Esophagus muscularis mucosa (tissue), 4 donors: Measurements from ENCODE around the gene GAGE12J. TPM values are rescaled to one million over a fixed set of nuclear protein-coding genes. Genes with fewer than 3 reads are reported as not detected.
"Not testable (repeated sequence)": the region's sequence is repeated elsewhere in the genome, so short reads cannot be mapped to it uniquely, and the experiment has no call there.

ENCODE experiments used
- DNase-seq: peaks from one replicate; pipeline ENCODE4 v3.0.0-alpha.2; 2017; ENCODE audit errors: extremely low spot score
- H3K27ac ChIP-seq, 4 donors: fragments of 200-600 bp; sonication (generic); replicated peaks in 1 of 4; 1 replicate in 3 of 4; 2 replicates in 1 of 4; pipeline ENCODE4 v1.5.1; 2016 to 2019; ENCODE audit warnings: mild to moderate bottlenecking in 1 of 4
- H3K27me3 ChIP-seq, 4 donors: fragments of 200-600 bp; sonication (generic); one replicate each; pipeline versions ENCODE4 v1.5.1 to v1.6.0; 2016 to 2019
- H3K36me3 ChIP-seq, 4 donors: fragments of 200-600 bp; sonication (generic); one replicate each; pipeline ENCODE4 v1.5.1; 2016 to 2019
- H3K4me1 ChIP-seq, 4 donors: fragments of 200-600 bp; sonication (generic); one replicate each; pipeline ENCODE4 v1.5.1; 2016 to 2019
- H3K4me3 ChIP-seq, 4 donors: fragments of 200-600 bp; sonication (generic); 1 replicate in 2 of 4; 2 replicates in 2 of 4; pipeline ENCODE4 v1.5.1; 2016 to 2019; ENCODE audit warnings: mild to moderate bottlenecking in 4 of 4, moderate library complexity in 1 of 4
- H3K9me3 ChIP-seq, 4 donors: fragments of 200-600 bp; sonication (generic); 1 replicate in 3 of 4; 2 replicates in 1 of 4; pipeline ENCODE4 v1.5.1; 2016 to 2019
- EP300 ChIP-seq: sonication (generic); formaldehyde crosslinking; IDR thresholded peaks from one replicate; pipeline ENCODE4 v1.6.1; 2017; ENCODE audit warnings: antibody characterized with exemption
- POLR2A ChIP-seq: fragments of 450-650 bp; IDR thresholded peaks from one replicate; pipeline ENCODE4 v1.6.1; 2017; ENCODE audit warnings: antibody characterized with exemption, moderate library complexity, mild to moderate bottlenecking, low read depth
- POLR2AphosphoS5 ChIP-seq, 2 donors: sonication (generic); formaldehyde crosslinking; IDR thresholded peaks; one replicate each; pipeline ENCODE4 v1.6.1; 2017; ENCODE audit warnings: antibody characterized with exemption in 2 of 2
- WGBS: methylation state at CpG from one replicate; pipeline ENCODE4 v1.1.5; 2018; 5-methylcytosine and 5-hydroxymethylcytosine counted together
- intact Hi-C: fragments of 100-400 bp; cut with DNase I; formaldehyde crosslinking; loops from one replicate; pipeline ENCODE4 v1.15.1; 2023
- total RNA-seq, 4 donors: library from RNA; depleted of rRNA; stranded (reverse); fragments of >200 nt; gene quantifications; one replicate each; pipeline versions ENCODE4 v1.1.0 to v1.2.1, GENCODE V29; 2016
- TF ChIP-seq, protein P1 (sequence below), 3 experiments: fragments of 200-600 bp in 2 of 3; fragments of 450-650 bp in 1 of 3; sonication (generic) in 2 of 3; IDR thresholded peaks; one replicate each; pipeline ENCODE4 v1.5.1; 2017 to 2019; ENCODE audit warnings: antibody characterized with exemption in 3 of 3, mild to moderate bottlenecking in 2 of 3, moderate library complexity in 1 of 3

Gene GAGE12J
- total RNA-seq, 4 donors from 2014 or later, result not detected

DNA sequence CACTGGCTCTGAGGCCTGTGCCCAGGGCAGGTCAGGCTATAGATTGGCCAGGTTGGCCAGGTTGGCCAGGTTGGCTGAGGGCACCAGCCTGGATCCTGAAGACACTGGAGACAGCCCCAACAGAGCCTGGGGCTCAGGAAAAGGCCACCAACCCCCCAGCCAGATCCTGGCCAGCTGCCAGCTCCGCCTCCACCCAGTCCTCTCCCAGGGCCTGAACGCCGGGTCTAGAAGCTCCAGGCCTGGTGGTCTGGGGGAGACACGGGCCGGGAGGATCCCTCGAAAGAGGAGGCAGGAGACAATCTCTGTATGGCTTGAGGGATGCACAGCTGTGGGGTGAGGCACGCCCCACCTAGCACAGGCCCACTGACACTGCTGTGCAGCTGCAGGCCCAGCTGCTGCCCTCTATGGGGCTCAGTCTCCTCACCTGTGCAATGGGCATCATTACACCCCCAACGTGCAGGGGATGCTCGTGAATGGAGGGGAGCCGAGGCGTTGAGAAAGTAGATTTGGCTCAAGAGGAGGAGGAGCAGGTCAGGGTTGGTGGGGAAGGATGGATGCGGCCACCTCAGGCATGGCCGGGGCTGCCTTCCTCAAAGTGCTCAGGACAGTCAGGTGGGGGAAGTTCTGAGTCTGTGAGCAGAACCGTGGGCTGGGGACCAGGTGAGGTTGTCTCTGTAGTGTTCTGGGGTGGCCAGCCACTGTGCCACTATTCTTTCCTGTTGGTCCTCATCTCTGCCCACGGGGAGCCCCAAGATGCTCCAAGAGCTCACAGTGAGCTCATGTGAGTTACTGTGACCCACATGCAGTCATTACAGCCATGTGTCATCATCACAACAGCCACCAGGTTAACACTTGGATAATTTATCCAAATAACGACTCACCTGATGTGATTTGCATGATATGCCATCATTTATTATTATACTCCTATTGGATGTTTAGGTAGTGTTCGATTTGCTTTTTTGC lies 29.2 kb upstream of the GAGE12J start:
- no peak for DNase-seq
- intact Hi-C loops, result no loop called here
- TF ChIP-seq, protein P1, sequence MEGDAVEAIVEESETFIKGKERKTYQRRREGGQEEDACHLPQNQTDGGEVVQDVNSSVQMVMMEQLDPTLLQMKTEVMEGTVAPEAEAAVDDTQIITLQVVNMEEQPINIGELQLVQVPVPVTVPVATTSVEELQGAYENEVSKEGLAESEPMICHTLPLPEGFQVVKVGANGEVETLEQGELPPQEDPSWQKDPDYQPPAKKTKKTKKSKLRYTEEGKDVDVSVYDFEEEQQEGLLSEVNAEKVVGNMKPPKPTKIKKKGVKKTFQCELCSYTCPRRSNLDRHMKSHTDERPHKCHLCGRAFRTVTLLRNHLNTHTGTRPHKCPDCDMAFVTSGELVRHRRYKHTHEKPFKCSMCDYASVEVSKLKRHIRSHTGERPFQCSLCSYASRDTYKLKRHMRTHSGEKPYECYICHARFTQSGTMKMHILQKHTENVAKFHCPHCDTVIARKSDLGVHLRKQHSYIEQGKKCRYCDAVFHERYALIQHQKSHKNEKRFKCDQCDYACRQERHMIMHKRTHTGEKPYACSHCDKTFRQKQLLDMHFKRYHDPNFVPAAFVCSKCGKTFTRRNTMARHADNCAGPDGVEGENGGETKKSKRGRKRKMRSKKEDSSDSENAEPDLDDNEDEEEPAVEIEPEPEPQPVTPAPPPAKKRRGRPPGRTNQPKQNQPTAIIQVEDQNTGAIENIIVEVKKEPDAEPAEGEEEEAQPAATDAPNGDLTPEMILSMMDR (IDR thresholded peaks at IDR 0.05), result no peak
- no peak for TF ChIP-seq EP300
- TF ChIP-seq POLR2AphosphoS5 (IDR thresholded peaks at IDR 0.05), result no peak
- TF ChIP-seq POLR2A, result no peak
- Histone ChIP-seq H3K36me3 (no peaks in the 10 kb centered on the region), H3K9me3 (no peaks in the 10 kb centered on the region), H3K4me3 (no peak overlapping the region), H3K27ac (no peak overlapping the region), H3K4me1 (peaks cover 5 to 10% (median 7%) of the 10 kb centered on the region in 4 donors), H3K27me3 (peaks cover 0 to 3% (median 0%) of the 10 kb centered on the region in 4 donors)
- WGBS, result 84% methylated on average over 17 of the region's 17 CpGs

- H3K27ac ChIP-seq, intact Hi-C loops, H3K4me3 ChIP-seq, H3K27me3 ChIP-seq, DNase-seq, H3K9me3 ChIP-seq, H3K4me1 ChIP-seq, H3K36me3 ChIP-seq: not testable (repeated sequence)
- WGBS, result 93% methylated on average over 2 of the region's 5 CpGs
Measured at GRCh38 chrX:49299293-49299692, 22.5 kb upstream of the GAGE12J start.

DNA sequence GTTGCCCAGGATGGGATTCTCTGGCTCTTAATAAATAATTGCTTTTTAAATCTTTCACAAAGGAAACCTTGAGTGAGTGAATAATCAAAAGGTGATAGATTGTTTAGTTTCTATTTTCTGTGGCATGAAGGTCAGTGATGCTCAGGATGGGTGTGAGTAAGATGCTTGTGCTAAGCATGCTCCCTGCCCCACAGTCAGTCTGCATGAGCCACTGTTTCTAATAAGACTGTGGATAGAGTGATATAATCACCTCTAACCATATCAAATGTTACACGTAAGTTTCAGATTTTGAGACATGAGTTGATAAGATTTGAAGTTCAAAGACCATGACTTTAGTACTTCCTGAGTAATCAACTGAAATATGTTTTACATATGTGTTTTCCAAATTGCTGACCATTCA lies 21.1 kb upstream of the GAGE12J start:
- H3K4me1 ChIP-seq, result no peaks in the 10 kb centered on the region
- 72% methylated on average over 1 of the region's 1 CpG for WGBS
- H3K36me3 ChIP-seq, result no peaks in the 10 kb centered on the region
- no peaks in the 10 kb centered on the region for H3K9me3 ChIP-seq
- intact Hi-C loops, result no loop called here
- TF ChIP-seq POLR2AphosphoS5 (IDR thresholded peaks at IDR 0.05) (no peak), EP300 (no peak), POLR2A (no peak)
- TF ChIP-seq, protein P1 (IDR thresholded peaks at IDR 0.05), result no peak
- DNase-seq, result no peak
- no peak overlapping the region for H3K4me3 ChIP-seq
- no peak overlapping the region for H3K27ac ChIP-seq
- peaks cover 0 to 3% (median 0%) of the 10 kb centered on the region in 4 donors for H3K27me3 ChIP-seq

GRCh38 chrX:49303346-49303745 lies 18.5 kb upstream of the GAGE12J start, which contains the start of gene GAGE10:
Gene GAGE10, plus strand, starts transcription at chrX:49303646. Its CDS starts 1,214 bp downstream, at chrX:49304860.
- TF ChIP-seq POLR2A, result no peak
- no peak for TF ChIP-seq EP300
- no peak for TF ChIP-seq POLR2AphosphoS5 (IDR thresholded peaks at IDR 0.05)
- TF ChIP-seq, protein P1 (IDR thresholded peaks at IDR 0.05), result no peak
- no peaks in the 10 kb centered on the region for H3K27me3 ChIP-seq
- no peak within 1 kb of the TSS for H3K27ac ChIP-seq
- no peaks in the 10 kb centered on the region for H3K9me3 ChIP-seq
- no peaks in the 10 kb centered on the region for H3K36me3 ChIP-seq
- no peaks in the 10 kb centered on the region for H3K4me1 ChIP-seq
- intact Hi-C loops, result no loop called here
- H3K4me3 ChIP-seq, result no peak within 1 kb of the TSS
- no peak for DNase-seq
- WGBS, result 89% methylated on average over 15 of the region's 15 CpGs

GRCh38 chrX:49307775-49308174 lies 14.1 kb upstream of the GAGE12J start:
- DNase-seq, H3K36me3 ChIP-seq, H3K9me3 ChIP-seq, intact Hi-C loops, H3K4me3 ChIP-seq, H3K27ac ChIP-seq, H3K27me3 ChIP-seq: not testable (repeated sequence)
- H3K4me1 ChIP-seq, result peaks cover 8 to 21% (median 10%) of the 10 kb centered on the region in 4 donors
- 64% methylated on average over 2 of the region's 2 CpGs for WGBS
